NB4 (cell line): Measurements from ENCODE around the gene COX7A2L.
"Not testable (repeated sequence)": the region's sequence is repeated elsewhere in the genome, so short reads cannot be mapped to it uniquely, and the experiment has no call there.

Experiments used
- DNase-seq: peaks from one replicate; pipeline ENCODE4 v3.0.0; 2010; ENCODE audit warnings: low read depth
- H3K4me3 ChIP-seq: one replicate; pipeline ENCODE4 v1.5.1; 2011; ENCODE audit warnings: mild to moderate bottlenecking, low read depth, low read length, moderate library complexity
- MYC ChIP-seq: IDR thresholded peaks from 2 replicates; pipeline ENCODE4 v1.6.1; 2011; ENCODE audit warnings: low read depth, low read length
- POLR2A ChIP-seq: IDR thresholded peaks from 2 replicates; pipeline ENCODE4 v1.6.1; 2011; ENCODE audit warnings: mild to moderate bottlenecking; ENCODE audit not compliant: insufficient read length; ENCODE audit errors: extremely low read depth
- TF ChIP-seq, protein P1 (sequence below): IDR thresholded peaks from 2 replicates; pipeline ENCODE4 v1.6.1; 2011; ENCODE audit warnings: low read depth, low read length
- TF ChIP-seq, protein P2 (sequence below): IDR thresholded peaks from one replicate; pipeline ENCODE4 v1.5.1; 2012; ENCODE audit warnings: low read depth, low read length

Gene COX7A2L

DNA sequence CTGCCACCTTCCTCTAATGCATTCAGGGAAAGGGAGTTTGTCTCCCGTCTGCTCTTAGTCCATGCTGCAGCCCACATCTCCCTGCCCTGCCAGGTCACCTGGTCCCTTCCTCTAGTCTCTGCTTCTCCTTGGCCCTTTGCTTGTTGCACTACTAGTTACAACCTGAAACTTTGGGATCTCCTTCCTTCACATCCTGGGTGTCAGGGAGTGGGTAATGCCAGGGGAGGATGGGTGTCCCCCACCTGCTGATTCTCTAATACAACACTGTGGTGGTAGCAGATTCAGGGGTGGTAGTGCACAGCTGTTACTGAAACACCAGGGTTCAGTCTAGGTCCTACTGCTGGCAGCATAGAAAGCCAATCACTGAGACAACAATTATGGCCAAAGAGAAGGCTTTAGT lies 31.2 kb upstream of the COX7A2L start:
- TF ChIP-seq, protein P1, sequence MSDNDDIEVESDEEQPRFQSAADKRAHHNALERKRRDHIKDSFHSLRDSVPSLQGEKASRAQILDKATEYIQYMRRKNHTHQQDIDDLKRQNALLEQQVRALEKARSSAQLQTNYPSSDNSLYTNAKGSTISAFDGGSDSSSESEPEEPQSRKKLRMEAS, result no peak
- TF ChIP-seq POLR2A, result no peak
- no peak for TF ChIP-seq MYC
- TF ChIP-seq, protein P2, sequence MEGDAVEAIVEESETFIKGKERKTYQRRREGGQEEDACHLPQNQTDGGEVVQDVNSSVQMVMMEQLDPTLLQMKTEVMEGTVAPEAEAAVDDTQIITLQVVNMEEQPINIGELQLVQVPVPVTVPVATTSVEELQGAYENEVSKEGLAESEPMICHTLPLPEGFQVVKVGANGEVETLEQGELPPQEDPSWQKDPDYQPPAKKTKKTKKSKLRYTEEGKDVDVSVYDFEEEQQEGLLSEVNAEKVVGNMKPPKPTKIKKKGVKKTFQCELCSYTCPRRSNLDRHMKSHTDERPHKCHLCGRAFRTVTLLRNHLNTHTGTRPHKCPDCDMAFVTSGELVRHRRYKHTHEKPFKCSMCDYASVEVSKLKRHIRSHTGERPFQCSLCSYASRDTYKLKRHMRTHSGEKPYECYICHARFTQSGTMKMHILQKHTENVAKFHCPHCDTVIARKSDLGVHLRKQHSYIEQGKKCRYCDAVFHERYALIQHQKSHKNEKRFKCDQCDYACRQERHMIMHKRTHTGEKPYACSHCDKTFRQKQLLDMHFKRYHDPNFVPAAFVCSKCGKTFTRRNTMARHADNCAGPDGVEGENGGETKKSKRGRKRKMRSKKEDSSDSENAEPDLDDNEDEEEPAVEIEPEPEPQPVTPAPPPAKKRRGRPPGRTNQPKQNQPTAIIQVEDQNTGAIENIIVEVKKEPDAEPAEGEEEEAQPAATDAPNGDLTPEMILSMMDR, result no peak
- no peak overlapping the region for H3K4me3 ChIP-seq
- DNase-seq, result no peak

DNA sequence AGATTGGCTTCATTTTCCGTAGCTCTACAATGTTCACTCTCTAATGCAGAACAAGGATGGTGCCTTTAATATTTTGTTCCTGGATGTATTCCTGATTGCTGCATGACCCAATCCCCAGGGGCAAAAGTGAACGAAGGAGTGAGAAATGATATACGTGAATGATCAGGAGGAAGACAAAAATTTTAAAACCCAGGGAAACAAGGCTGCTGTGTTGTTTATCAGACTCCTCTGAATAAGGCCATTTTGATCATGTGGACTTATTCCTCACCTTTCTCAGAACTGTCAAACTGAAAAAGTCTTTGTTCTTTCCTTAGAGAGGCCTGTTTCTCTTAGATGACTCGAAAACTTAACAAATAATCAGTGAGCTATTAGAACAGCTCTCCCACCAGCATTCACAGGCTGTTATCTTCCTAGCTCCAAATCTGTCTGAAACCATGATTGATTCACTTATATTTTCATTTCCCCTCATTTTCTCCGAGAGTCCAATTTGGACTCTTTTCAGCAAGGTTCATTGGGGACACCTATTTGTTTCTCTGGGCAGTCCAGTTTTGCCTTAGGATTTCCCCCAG lies 29.5 kb upstream of the COX7A2L start:
- DNase-seq, result no peak
- H3K4me3 ChIP-seq, result no peak overlapping the region
- TF ChIP-seq MYC (no peak), POLR2A (no peak)
- TF ChIP-seq, protein P2, result no peak
- TF ChIP-seq, protein P1, result no peak

DNA sequence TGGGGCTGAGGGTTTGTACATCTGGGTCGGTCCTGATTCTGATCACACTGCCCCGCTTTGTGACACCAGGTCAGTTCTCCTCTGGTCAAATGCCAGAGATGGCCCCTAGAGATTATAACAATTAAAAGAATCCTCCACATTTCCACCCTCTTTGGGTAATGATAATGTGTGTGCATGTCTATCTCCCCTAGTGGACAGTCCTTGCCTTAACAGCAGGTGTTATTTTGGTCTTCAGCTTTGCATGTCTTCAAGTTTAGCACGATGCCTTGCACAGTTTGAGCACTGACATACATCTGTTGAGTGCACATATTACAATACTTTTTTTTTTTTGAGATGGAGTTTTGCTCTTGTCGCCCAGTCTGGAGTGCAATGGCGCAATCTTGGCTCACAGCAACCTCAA lies 25.7 kb upstream of the COX7A2L start:
- TF ChIP-seq, protein P2, result peak; percentile 73
- no peak for TF ChIP-seq POLR2A
- peak; percentile 46 for DNase-seq
- H3K4me3 ChIP-seq, result no peak overlapping the region

DNA sequence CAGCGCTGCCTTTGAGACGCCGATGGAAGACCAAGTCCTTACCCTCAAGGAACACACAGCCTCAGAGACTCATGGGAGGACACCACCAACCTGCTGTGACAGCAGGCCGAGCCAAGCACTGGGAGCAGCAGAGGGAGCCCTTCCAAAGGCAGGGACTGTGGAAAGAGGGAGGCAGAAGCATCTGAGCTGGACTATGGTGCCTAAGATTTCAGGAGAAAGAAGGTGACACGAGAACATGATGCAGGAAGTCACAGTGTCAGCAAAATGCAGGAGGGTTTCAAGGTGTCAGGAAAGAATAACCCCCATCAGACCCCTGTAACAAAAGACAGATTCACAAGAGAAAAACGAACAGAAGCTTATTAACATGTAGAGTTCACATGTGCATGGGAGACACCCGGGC lies 24.2 kb upstream of the COX7A2L start:
- no peak for TF ChIP-seq MYC
- TF ChIP-seq, protein P2, result peak; percentile 11
- no peak for DNase-seq
- H3K4me3 ChIP-seq, result no peak overlapping the region

DNA sequence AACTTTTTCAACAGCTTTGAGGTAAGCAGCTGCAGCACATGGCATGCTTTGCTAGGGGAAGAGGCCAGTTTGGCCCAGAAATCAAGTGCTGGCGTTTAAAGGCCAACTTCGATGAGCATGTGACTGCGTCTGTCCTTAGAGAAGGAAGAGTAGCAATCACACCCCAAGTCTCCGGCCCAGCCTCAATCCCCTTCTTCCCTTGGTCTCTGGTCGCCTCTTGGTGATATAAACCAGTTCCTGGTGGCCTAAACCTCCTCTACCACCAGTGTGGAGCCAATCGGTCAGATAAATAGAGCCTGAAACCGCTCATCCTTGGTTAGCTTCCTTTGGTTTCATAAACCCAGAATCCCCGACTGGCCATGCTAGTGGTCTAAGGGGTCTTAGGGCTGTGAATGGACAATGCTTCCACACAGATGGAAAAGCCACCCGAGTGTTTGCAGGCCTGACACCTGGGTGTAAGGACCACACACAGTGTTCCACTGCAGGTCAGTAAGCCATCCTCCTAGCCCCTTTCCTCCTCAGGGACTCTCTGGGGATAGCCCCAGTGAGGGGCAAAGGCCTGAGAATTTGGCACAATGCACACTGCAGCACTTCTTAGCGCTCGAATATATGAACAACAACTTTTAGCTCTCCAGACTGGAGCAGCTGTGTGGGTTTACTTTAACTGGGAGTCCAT lies 23.0 kb upstream of the COX7A2L start:
- no peak for DNase-seq
- no peak overlapping the region for H3K4me3 ChIP-seq
- no peak for TF ChIP-seq MYC
- no peak for TF ChIP-seq POLR2A
- TF ChIP-seq, protein P1, result no peak
- TF ChIP-seq, protein P2, result no peak

DNA sequence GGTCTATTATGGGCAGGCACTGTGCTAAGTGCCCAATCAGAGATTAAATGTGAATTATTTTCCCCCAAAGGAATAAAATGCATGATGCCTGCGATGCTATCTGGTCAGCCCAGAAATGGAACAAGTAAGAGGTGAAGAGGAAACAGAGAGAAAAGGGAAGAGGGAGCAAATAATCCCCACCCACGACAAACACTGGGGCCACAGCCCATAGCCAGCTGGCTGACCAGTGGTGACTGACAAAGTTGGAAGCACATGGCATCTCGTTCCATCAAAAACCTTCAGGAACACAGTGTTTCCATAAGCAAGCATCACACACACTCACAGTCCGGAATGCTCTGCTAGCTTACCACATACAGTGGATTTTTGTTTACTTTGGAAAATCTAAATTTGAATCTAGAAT lies 21.1 kb upstream of the COX7A2L start:
- no peak for TF ChIP-seq MYC
- TF ChIP-seq, protein P2, result no peak
- TF ChIP-seq, protein P1, result no peak
- no peak for TF ChIP-seq POLR2A
- DNase-seq, result no peak
- no peak overlapping the region for H3K4me3 ChIP-seq

DNA sequence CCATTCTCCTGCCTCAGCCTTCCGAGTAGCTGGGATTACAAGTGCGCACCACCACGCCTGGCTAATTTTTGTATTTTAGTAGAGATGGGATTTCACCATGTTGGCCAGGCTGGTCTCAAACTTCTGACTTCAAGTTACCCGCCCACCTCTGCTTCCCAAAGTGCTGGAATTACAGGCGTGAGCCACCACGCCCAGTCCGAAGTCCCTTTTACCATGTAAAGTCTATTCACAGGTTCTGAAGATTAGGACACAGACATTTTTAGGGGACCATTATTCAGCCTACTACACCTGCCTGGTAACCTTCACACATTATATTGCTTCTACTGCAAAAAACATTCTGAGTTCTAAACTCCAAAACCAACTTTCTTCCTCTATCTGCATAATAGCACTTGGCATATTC lies 19.0 kb upstream of the COX7A2L start:
- not testable (repeated sequence) for DNase-seq, H3K4me3 ChIP-seq
